OCI-LY7 (cell line): Measurements from ENCODE around the gene RLN3. TPM values are rescaled to one million over a fixed set of nuclear protein-coding genes. Genes with fewer than 3 reads are reported as not detected.

ENCODE experiments used
- BruUV-seq: library from RNA; stranded (reverse); fragments of 400-500 nt; replicated peaks from 2 replicates; lab custom pipeline; 2021; lab: Mats Ljungman, UMichigan
- CTCF ChIA-PET: fragments of 300-600 bp; sonication (Branson Sonifier 250); formaldehyde crosslinking; loops from one replicate; lab custom pipeline; 2022; ENCODE audit warnings: antibody characterized with exemption; ENCODE audit not compliant: unreplicated experiment; lab: Charles Lee
- POLR2A ChIA-PET: fragments of 300-600 bp; sonication (Branson Sonifier 250); formaldehyde crosslinking; loops from one replicate; lab custom pipeline; 2022; ENCODE audit warnings: antibody characterized with exemption; lab: Charles Lee
- DNase-seq: peaks from one replicate; pipeline ENCODE4 v3.0.0-alpha.2; 2015; ENCODE audit warnings: low spot score
- H2AFZ ChIP-seq: fragments of 200-600 bp; sonication (generic), shearing (Covaris generic); 2 replicates; pipeline ENCODE4 v1.6.1; 2014; ENCODE audit warnings: mild to moderate bottlenecking, antibody characterized with exemption, low read length, moderate library complexity
- H3K27ac ChIP-seq: fragments of 200-600 bp; sonication (generic); 2 replicates; pipeline ENCODE4 v1.5.1; 2014; ENCODE audit warnings: mixed run types, low read depth, mild to moderate bottlenecking, moderate library complexity, low read length, inconsistent platforms; ENCODE audit not compliant: poor library complexity, severe bottlenecking
- H3K36me3 ChIP-seq: fragments of 200-600 bp; sonication (generic); 2 replicates; pipeline ENCODE4 v1.6.1; 2014; ENCODE audit warnings: mild to moderate bottlenecking, antibody characterized with exemption, low read length, moderate library complexity, mixed read lengths; ENCODE audit not compliant: insufficient read depth
- H3K4me1 ChIP-seq: fragments of 200-600 bp; sonication (generic); 2 replicates; pipeline ENCODE4 v1.5.1; 2014; ENCODE audit warnings: mild to moderate bottlenecking, low read length; ENCODE audit not compliant: insufficient read depth, poor library complexity, severe bottlenecking
- H3K4me2 ChIP-seq: fragments of 200-600 bp; sonication (generic); 2 replicates; pipeline ENCODE4 v1.6.1; 2014; ENCODE audit warnings: mild to moderate bottlenecking, low read length
- H3K4me3 ChIP-seq: fragments of 200-600 bp; sonication (generic); 2 replicates; pipeline ENCODE4 v1.5.1; 2014; ENCODE audit warnings: mild to moderate bottlenecking, low read depth, low read length; ENCODE audit not compliant: poor library complexity, severe bottlenecking
- H3K79me2 ChIP-seq: fragments of 200-600 bp; sonication (generic); 2 replicates; pipeline ENCODE4 v1.6.1; 2016; ENCODE audit warnings: low read depth, mild to moderate bottlenecking, low read length, moderate library complexity, mixed read lengths; ENCODE audit not compliant: insufficient read depth
- H3K9me2 ChIP-seq: fragments of 200-600 bp; sonication (generic); 2 replicates; pipeline ENCODE4 v1.6.1; 2016; ENCODE audit warnings: mild to moderate bottlenecking, low read length, mixed read lengths; ENCODE audit not compliant: insufficient read depth
- H3K9me3 ChIP-seq: fragments of 200-600 bp; sonication (generic); 2 replicates; pipeline ENCODE4 v1.6.1; 2014; ENCODE audit warnings: mild to moderate bottlenecking, mixed run types, low read length, mixed read lengths
- H4K20me1 ChIP-seq: fragments of 200-600 bp; sonication (generic); 2 replicates; pipeline ENCODE4 v1.6.1; 2014; ENCODE audit warnings: mild to moderate bottlenecking, antibody characterized with exemption, low read length, moderate library complexity, mixed read lengths; ENCODE audit not compliant: insufficient read depth
- EZH2phosphoT487 ChIP-seq: fragments of 200-600 bp; sonication (generic); IDR thresholded peaks from 2 replicates; pipeline ENCODE4 v1.6.1; 2018; ENCODE audit warnings: low read depth, borderline replicate concordance, mild to moderate bottlenecking, mixed run types, antibody characterized with exemption, low read length, moderate library complexity, mixed read lengths
- intact Hi-C: fragments of 100-400 bp; cut with micrococcal nuclease; formaldehyde crosslinking; loops from one replicate; pipeline ENCODE4 v1.10.0; 2022; ENCODE audit not compliant: unreplicated experiment
- total RNA-seq, 2 experiments: library from RNA; depleted of rRNA in 1 of 2; stranded (reverse); fragments of >200 nt in 1 of 2; shearing (Covaris generic) in 1 of 2; gene quantifications; 2 replicates each; pipeline ENCODE4 v1.2.3, GENCODE V29; 2014 to 2022
- TF ChIP-seq, protein P1 (sequence below): fragments of 200-600 bp; sonication (generic); conservative IDR thresholded peaks from 2 replicates; pipeline ENCODE4 v1.5.1; 2014; ENCODE audit warnings: mild to moderate bottlenecking, antibody characterized with exemption, low read length, moderate library complexity, mixed read lengths

Gene RLN3
- total RNA-seq, 2 experiments from 2014 or later, result not detected

DNA sequence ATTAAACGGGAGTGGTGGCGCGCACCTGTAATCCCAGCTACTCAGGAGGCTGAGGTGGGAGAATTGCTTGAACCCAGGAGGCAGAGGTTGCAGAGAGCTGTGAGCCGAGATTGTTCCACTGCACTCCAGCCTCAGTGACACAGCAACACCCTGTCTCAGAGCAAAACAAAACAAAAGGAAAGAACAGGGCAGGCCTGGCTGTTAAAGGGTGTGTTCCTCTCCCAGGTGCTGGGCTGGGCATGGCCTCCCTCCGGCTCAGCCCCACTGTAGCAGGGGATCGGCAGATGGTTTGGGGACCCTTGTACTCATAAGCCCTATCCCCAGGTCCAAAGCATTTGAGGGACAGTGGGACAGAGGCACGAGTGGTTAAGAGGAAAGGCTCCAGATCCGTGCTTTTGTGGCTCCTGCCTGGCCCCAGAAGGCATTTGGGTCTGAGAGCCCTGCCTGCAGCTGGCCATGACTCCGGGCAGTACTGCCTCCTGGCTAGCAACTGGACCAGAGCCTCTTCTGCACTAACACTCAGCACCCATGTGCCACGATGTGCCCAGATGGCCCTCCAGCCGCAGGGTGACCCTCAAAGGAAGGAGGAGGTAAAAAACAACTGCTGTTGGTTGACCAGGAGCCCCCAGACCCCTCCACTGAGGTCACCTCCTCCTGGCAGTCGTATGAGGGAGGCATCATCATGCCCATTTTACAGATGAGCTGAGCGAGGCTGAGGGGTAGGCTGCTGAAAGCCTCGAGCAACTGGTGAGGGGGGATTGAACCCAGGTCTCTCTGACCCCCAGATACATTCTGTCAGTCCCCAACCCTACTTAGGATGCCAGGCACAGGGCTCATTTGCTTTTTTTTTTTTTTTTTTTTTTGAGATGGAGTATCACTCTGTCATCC lies 31.8 kb upstream of the RLN3 start:
- Histone ChIP-seq H3K4me3 (no peak overlapping the region), H3K4me1 (peaks cover 9% of the 10 kb centered on the region), H4K20me1 (no peaks in the 10 kb centered on the region), H3K9me3 (peaks cover 9% of the 10 kb centered on the region), H3K9me2 (no peaks in the 10 kb centered on the region), H2AFZ (no peak overlapping the region), H3K36me3 (peaks cover 59% of the 10 kb centered on the region), H3K79me2 (peaks cover 19% of the 10 kb centered on the region), H3K4me2 (no peak overlapping the region), H3K27ac (no peak overlapping the region)
- TF ChIP-seq EZH2phosphoT487, result no peak
- TF ChIP-seq, protein P1, sequence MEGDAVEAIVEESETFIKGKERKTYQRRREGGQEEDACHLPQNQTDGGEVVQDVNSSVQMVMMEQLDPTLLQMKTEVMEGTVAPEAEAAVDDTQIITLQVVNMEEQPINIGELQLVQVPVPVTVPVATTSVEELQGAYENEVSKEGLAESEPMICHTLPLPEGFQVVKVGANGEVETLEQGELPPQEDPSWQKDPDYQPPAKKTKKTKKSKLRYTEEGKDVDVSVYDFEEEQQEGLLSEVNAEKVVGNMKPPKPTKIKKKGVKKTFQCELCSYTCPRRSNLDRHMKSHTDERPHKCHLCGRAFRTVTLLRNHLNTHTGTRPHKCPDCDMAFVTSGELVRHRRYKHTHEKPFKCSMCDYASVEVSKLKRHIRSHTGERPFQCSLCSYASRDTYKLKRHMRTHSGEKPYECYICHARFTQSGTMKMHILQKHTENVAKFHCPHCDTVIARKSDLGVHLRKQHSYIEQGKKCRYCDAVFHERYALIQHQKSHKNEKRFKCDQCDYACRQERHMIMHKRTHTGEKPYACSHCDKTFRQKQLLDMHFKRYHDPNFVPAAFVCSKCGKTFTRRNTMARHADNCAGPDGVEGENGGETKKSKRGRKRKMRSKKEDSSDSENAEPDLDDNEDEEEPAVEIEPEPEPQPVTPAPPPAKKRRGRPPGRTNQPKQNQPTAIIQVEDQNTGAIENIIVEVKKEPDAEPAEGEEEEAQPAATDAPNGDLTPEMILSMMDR, result no peak
- ChIA-PET POLR2A (interaction anchor here (0.7 to 0.9 kb wide), 2 partner anchors 9 kb away, joined by 5 to 7 read pairs; no protein-coding TSS in a partner anchor), CTCF (no interaction called here)
- DNase-seq, result no peak
- intact Hi-C loops, result no loop called here
- no TSS peak for BruUV-seq

DNA sequence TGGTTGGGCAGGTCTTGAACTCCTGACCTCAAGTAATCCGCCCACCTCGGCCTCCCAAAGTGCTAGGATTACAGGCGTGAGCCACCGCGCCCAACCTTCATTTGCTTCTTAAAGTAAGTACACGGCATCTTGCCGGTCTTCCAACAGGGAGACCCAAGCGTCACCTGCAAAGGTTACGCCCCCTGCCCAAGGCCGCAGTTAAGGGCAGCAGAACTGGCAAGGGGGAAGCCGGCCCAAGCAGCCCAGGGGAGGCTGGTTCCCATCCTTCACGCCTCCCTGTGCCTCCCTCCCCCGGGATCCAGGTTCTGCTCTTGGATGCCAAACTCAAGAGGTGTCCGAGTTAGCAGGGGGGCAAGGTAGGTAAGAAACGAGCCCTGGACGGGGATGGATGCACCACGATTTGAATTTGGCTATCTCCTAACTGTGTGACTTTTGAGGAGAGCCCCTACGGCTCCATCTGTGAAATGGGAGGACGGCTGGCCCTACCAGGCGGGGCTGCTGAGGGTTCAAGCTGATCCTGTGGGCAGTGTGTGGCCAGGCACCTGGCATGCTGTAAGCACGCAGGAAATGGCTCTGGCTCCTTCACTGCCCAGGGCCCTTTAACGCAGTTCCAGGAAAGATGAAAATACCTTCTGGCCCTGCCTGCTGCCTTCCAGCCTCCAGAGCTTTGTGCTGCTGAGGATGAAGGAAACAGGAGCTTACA lies 30.9 kb upstream of the RLN3 start:
- no peaks in the 10 kb centered on the region for H4K20me1 ChIP-seq

More for the DNA sequence above, 30.9 kb upstream of the RLN3 start:
- H2AFZ ChIP-seq, result no peak overlapping the region
- POLR2A ChIA-PET, result no interaction called here
- H3K36me3 ChIP-seq, result peaks cover 56% of the 10 kb centered on the region
- intact Hi-C loops, result no loop called here
- H3K79me2 ChIP-seq, result peaks cover 29% of the 10 kb centered on the region
- DNase-seq, result no peak
- H3K27ac ChIP-seq, result no peak overlapping the region
- peaks cover 9% of the 10 kb centered on the region for H3K9me3 ChIP-seq
- H3K4me2 ChIP-seq, result no peak overlapping the region
- BruUV-seq, result no TSS peak
- CTCF ChIA-PET, result no interaction called here
- no peak for TF ChIP-seq EZH2phosphoT487
- TF ChIP-seq, protein P1, result no peak
- H3K4me3 ChIP-seq, result no peak overlapping the region
- H3K9me2 ChIP-seq, result no peaks in the 10 kb centered on the region
- H3K4me1 ChIP-seq, result peaks cover 18% of the 10 kb centered on the region
